8988T (cell line): ENCODE results near the gene CCL15.
"Not testable (repeated sequence)": the region's sequence is repeated elsewhere in the genome, so short reads cannot be mapped to it uniquely, and the experiment has no call there.

ENCODE experiments used
- DNase-seq: peaks from one replicate; pipeline ENCODE4 v3.0.0; 2011

CCL15 gene, protein sequence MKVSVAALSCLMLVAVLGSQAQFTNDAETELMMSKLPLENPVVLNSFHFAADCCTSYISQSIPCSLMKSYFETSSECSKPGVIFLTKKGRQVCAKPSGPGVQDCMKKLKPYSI

DNA sequence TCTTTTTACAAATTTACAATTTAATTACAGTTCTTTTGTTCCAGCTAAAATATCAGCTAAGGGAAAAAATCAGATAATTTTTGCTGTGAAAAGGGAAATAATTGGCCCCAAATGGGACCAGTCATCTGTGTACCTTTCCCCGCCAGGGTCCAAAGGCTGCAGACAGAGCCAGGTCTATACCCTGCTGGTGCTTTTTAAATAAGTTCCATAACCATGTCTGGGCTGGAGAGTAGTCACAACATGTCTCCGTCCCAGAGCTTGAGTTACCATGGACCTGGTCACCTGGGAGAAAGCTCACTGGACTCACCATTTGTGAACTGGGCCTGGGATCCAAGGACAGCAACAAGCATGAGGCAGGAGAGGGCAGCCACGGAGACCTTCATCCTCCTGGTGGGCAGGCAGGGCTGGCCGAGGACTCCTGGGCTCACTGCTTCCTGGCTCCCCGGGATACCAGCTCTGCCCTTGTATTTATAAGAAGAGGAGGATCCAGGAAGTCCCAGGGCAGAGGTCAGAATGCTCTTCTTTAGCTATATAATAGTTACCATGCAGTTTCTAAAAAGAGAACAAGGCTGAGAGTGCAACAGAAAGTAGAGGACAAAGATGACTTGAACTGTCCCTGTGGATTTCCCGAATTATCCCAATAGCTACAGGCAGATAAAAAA, at the start of gene CCL15:
CCL15 (minus strand) TSS at position 444 of the 662 bp plus-strand sequence; CDS start at position 383, 61 bp downstream.
- no peak for DNase-seq

DNA sequence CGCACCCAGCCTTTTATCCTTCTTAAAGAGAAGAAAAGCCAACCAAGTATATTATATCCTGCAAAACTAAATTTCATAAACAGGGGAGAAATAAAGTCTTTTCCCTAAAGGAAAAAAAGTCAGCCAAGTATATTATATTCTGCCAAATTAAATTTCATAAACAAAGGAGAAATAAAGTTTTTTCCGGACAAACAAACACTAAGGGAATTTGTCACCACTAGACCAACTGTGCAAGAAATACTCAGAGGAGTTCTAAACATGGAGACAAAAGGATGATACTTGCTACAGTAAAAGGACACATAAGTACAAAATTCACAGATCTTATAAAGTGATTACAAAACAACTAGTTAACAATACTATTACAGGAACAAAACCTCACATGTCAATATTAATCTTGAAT, 48.3 kb upstream of the CCL15 start:
- DNase-seq: no peak

DNA sequence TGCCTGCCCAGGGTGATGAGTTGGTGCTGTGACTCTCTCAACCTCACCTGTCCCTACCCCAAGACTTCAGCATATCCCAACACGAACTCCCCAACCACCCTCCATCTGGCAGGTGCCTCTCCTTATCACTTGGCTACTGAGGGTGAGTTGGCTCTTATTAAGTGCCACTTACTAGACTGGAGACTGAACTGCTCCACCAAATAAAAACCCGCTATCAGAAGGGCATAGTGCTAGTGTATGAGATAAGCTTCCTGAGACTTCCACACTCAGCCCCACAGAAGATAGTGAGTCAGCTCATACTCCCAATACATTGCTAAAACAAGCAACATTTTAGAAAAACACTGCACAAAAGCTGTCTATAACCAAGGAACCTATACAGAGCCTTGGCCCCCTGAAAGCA, 46.7 kb upstream of the CCL15 start:
- DNase-seq: no peak

DNA sequence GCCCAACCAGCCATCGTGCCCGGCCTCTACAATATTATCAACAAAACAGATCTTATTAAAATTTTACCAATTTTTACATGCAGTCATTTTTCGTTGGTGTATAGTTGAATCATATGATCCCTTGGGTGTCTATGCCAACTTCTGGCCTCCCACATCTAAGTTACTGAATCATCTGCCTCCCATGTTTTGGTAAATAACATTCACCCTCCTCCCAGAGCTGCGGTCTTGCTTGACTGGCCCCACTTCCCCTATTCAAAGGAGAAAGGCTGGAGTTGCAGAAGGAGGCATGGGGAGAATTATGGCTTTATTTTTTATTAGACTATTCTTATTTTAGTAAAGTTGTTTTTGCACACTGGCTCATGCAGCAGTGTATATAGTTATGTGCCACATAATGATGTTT, 34.9 kb upstream of the CCL15 start:
- no peak for DNase-seq

DNA sequence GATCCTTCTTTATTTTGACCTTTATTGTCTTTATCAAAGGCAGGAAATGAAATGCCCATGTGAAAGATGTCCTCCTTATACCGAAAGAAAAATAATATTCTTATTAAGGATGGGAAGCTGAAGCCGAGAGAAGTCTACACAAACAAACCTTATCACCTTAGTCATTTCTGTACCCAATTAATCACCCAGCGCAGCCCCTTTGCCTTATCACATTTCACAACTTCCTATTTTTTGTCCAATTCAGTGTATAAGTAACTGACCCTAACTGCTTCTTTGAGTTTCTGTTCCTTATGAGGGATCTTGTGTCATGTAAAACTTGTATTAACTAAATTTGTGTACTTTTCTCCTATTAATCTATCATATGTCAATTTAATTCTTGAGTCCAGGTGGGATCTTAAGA, 32.8 kb upstream of the CCL15 start:
- DNase-seq: no peak

DNA sequence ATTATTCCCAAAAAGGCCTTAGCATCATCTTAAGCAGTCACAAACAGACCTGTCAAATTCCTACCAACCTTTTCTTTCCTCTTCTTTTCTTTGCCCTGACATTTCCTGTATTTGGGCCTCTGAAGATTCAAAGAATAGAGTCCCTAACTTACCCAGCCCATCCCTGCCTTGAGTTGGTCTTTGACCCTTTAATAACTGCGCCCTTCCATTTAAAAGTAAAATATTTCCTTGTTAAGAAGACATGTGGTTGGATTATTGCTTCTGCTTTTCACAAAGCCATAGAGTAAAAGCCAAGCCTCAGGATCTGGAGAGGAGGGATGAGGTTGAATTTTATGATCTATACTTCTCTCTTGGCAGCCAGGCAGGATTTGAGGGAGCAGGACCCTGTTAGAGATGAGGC, 29.6 kb upstream of the CCL15 start:
- no peak for DNase-seq

DNA sequence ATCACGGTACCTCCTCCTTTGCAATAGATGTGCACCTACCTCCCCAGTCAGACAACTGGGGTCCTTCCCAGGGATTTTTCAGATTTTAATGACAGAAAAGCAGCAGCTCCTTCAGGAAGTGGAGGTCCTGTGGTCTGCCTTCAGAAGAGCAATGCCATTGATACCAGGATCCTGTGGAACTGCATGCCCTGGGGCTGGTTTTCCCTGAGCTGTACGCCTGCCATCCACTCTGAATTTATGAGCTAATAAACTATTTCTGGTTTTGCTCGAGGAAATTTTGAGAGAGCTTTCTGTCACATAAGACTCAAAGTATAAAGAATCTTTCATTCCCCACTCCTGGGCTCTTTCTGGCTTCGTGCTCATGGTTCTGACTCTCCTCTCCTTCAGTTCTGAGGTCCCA, 26.4 kb upstream of the CCL15 start:
- DNase-seq: no peak

DNA sequence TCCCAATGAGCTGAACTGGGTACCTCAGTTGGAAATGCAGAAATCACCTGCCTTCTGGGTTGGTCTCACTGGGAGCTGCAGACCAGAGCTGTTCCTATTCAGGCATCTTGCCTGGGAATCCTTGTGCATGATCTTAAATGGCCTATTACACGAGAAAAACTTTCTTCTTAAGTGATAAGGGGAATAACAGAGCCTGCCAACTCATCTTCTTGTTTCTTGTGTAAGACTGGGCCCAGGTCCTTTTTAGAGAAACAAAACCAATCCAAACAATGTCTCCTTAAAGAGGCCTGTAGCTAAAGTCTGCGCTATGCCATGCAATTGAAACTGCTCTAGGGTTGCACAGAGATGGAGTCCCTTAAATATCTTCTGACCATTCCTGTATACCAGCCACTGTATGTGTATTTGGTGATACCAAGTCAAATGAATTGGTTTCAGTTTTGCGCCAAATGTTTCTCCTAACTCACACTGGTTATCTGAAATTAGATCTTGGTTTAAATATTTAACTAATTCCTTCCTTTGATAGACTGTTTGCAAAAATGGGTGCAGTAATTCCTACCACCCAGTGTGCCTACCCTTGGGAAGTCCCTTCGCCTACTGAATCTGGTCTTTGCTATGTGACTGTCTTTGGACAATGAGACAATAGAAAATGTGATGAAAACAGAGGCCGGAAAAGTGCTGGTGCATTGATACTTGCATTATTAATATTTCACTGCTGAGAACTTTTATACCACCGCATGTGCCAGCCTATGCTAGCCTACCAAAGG, 22.9 kb upstream of the CCL15 start:
- no peak for DNase-seq

DNA sequence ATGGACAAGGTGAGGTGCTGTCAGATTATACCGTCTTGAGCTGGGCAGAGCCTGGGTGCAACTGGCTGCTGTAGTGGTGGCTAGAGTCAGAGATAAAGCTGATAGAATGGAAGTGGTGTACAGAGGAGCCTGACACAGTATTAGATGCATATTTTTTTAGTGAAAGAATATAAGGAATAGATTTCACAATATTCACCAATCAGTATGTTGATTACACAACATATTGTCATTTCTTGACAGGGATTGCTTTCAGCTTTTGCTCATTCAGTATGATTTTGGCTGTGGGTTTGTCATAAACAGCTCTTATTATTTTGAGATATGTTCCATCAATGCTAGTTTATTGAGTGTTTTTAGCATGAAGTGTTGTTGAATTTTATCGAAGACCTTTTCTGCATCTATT, 18.1 kb upstream of the CCL15 start:
- no peak for DNase-seq

DNA sequence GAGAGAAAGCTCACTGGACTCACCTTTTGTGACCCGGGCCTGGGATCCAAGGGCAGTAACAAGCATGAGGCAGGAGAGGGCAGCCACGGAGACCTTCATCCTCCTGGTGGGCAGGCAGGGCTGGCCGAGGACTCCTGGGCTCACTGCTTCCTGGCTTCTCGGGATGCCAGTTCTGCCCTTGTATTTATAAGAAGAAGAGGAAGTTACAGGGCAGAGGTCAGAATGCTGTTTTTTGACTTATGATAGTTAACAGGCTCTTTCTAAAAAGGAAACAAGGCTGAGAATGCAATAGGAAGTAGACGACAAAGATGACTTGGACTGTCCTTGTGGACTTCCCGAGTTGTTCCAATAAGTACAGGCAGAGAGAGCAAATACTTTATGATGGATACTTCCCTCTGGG, 16.4 kb upstream of the CCL15 start, which contains the start of gene CCL23:
CCL23 (minus strand) TSS at position 174 of the 400 bp plus-strand sequence; CDS start at position 99, 75 bp downstream.
- no peak for DNase-seq

DNA sequence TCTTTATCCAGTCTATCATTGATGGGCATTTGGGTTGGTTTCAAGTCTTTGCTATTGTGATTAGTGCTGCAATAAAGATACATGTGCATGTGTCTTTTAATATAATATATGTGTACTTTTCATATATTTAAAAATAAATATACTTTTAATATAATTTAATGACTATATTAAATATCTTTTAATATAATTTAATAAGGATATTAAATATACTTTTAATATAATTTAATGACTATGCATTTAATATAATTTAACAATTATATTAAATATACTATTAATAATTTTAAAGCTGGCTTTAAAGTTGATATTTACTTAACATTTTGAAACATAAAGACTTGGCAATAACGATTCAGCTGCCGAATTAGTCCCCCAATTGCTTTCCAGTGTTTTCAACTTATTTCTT, 15.2 kb upstream of the CCL15 start:
- no peak for DNase-seq

DNA sequence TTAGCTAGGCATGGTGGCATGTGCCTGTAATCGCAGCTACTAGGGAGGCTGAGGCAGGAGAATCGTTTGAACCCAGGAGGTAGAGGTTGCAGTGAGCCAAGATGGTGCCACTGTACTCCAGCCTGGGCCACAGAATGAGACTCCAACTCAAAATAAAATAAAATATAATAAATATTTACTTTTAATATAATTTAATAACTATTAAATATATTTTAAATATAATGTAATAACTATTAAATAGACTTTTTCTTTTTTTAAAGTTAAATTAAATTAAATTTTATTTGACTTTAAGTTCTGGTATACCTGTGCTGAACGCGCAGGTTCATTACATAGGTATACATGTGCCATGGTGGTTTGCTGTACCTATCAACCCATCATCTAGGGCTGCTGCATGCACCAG, 14.5 kb upstream of the CCL15 start:
- not testable (repeated sequence) for DNase-seq

DNA sequence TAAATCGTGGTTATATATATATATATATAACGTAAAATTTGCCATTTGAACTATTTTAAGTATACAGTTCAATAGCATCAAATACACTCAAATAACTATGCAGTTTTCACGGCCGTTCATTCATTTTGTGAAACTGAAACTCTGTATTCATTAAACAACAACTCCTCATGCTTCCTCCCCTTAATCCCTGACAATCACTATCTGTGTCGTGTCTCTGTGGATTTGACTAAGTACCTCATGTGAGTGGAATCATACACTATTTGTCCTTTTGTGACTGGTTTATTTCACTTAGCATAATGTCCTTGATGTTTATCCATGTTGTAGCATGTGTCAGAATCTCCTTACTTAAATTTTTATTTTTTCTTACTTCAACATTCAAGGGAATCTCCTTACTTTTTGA, 13.6 kb upstream of the CCL15 start:
- no peak for DNase-seq

DNA sequence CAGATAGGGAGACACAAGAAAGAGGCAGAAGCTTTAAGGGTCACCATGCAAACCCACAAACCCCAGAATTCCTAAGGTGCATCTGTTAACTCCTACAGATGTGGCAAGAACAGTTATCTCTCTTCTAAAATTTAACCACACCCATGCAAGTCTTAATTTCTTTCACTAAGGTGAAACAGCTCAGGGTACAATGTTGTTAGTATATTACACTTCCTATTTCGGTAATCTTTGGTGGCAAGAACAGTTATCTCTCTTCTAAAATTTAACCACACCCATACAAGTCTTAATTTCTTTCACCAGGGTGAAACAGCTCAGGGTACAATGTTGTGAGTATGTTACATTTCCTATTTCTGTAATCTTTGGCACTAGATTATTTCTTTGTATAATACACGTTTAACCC, 9.8 kb upstream of the CCL15 start:
- DNase-seq: no peak

DNA sequence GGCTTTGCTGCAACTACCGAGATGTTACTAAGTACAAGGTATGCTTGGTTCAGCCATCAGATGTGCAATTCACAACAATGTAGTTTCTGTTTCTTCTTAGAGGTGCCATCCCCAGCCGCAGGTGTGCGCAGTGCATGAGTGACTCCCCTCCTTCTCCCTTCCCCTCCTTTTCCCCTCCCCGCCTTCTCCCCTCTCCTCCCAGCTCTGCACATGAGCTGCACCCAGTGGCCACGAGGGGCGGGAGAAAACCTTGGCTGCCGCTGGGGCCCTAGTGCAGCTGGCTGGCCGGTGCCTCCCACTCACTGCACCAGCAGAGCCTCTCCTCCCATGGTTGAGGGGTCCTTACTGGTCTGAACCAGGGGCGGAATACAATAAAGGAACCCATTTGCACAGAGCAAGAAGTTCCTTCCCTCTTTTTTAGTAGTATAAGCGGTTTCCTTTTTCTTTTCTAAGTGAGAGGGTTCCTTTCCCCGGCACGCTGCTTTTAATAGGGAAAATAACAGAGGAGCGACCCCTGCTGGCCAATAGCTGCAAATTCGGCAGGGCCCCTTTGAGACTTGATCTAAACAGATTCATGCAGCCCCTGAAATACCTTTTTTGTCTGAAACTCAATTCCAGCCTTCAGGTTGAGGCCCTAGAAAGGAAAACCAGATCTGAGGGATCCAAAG, 7.8 kb upstream of the CCL15 start:
- no peak for DNase-seq

DNA sequence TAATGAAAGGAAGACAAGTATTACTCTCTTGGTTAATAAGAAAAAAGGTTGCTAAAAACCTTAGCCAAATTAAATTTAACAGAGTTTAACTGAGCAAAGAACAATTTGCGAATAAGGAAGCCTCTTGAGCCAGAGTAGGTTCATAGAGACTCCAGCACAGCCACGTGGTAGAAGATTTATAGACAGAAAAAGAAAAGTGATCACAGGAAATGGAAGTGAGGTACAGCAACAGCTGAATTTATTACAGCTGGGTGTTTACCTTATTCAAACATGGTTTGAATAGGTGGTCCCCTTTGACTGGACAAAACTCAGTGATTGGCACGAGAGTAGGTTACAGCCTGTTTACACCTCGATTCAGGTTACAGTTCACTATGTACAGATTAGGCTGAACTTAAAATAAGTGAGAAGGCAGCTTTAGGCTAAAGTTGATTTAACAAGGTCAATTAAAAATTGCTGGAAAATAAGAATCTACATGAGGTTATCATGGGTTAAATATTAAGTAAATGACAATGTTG, 3.3 kb upstream of the CCL15 start:
- no peak for DNase-seq

DNA sequence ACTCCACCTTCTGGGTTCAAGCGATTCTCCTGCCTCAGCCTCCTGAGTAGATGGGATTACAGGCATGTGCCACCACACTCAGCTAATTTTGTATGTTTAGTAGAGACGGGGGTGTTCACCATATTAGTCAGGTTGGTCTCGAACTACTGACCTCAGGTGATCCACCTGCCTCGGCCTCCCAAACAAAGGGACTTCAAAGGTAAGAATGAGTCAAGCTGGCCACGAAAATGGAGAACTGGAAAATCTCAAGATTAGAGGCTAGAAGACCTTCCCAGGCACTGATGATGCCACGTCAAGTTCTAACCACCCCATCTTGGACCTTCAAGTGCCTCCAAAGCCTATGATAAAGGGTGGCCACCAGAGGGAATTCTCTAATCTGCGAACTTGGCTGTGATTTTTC, 1.3 kb upstream of the CCL15 start:
- DNase-seq: no peak

DNA sequence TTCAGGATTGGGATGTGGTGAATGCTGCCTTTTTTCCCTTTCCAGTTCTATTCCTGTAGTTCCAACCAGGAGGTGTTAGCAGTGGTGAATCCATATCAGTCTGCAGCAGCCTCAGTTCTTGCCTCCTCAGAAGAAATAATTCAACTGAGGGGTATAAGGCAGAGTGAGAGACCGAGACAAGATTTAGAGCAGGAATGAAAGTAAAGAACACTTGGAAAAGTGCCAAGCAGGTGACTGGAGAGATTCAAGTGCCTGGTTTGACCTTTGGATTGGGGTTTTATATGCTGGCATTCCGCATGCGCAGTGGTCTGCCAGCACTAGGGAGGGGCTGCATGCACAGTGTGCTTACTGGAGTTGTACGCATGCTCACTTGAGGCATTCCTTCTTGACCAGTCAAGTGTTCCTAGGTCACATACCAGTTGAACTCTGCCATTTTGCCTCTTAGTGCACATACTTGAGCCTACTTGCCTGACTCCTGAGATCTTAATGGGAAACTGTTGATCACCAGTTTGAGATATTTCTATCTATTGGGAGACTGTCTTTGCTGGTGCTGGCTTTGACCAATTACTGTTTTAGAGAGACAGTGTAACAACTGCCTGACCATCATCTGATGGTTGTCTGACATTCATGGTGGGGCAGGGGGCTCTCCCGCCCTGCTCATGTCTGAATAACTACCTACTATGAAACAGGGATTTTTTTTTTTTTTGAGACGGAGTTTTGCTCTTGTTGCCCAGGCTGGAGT, 680 bp upstream of the CCL15 start:
- DNase-seq: no peak

DNA sequence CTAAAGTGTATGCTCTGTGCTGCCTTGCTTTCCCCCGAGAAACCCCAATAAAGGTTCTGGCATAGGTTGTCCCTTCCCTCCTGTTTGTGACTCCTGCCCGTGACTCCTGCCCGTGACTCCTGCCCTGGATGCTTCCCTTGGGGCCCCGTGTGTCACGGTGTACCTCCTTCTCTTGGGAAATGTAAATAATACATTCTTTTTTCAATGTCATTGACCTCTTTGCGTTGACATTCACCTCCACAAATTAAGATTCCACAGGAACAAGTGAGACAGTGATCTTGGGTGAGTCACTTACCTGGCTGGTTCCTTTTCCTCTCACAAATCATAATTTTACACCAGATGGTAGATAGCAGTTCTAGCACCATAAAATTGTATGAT, 632 bp downstream of the CCL15 start:
- DNase-seq: no peak

DNA sequence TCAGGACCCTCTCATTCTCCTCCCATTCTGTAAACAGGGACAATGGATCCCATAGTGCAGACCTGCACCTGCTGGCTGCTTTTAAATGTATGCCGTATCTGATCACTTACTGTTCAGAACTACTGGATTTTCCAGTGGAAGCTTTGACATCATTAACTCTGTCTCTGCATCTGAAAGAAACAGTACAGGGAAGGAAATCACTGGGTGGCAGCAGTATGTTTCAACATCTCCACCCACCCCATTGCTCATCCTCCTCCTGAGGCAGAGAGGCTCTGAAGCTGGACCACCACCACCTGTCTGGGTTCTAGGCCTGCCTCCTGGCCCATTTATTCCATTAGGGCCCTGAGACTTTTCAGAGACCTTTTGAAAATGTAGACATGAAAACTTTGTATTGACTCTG, 2.6 kb downstream of the CCL15 start:
- DNase-seq: no peak

DNA sequence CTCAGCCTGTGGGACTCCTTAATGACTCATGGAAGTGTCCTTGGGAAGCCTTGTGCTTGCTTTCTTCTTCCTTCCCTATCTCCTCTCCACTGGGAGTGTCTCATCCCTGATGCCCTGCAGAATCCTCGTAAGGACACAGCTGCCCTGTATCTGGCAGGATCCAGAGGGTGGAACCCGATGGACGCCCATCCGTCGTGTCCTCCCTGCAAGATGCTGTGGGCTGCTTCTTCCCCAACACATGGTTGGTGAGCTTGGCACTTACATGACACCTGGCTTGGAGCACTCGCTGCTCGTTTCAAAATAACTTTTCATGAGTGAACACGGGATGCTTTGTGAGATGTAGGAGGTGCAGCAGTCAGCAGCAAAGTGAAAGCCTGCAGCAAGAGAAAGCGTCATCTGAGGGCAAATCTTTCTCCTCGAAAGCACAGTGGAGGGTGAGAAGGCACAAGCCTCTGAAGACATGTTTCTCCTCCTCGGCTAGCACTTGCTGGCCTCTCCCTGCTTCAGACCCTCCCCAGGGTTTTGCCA, 3.3 kb downstream of the CCL15 start:
- no peak for DNase-seq

DNA sequence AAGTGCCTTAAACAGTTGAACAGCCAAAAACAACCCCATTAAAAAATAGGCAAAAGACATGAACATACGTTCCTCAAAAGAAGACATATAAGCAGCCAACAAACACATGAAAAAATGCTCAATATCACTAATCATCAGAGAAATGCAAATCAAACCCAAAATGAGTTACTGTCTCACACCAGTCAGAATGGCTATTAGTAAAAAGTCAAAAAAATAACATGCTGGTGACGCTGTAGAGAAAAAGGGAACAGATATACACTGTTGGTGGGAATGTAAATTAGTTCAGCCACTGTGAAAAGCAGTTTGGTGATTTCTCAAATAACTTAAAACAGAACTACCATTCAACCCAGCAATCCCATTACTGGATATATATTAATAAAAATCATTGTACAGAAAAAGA, 6.0 kb downstream of the CCL15 start:
- DNase-seq: not testable (repeated sequence)

DNA sequence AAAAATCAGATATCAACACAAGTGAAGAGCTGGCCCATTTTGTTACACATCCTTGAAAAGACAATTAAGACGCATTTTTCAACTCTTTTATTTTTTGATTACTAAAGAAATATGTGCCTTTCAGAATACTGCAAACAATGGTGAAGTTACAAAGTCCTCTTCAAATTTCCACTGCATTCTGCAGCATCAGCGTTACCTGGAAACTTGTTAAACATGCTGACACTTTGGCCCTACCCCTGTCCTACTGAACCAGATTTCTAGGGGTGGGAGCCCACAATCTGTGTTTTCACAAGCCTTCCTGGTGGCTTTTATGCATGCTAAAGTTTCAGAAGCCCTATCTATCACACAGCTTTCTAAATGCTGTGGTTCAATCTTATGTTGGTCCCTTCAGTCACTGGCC, 10.3 kb downstream of the CCL15 start:
- DNase-seq: no peak
